Measurements from ENCODE around the gene ADAP1. TPM values are rescaled to one million over a fixed set of nuclear protein-coding genes. Genes with fewer than 3 reads are reported as not detected.
"Not testable (repeated sequence)": the region's sequence is repeated elsewhere in the genome, so short reads cannot be mapped to it uniquely, and the experiment has no call there.

Gene ADAP1
- total RNA-seq: 100 to 1,000 TPM in 3 of 4 donors, 10 to 100 TPM in 1; 84.9 to 360 (median 169) TPM

GRCh38 chr7:954330-955238 lies at the start of gene ADAP1:
TSS of gene ADAP1 (minus strand) at chr7:954680. CDS start at chr7:954477, 203 bp downstream.
- in situ Hi-C loops (cut with MboI; ENCODE audit: low pct_ligation_motif_present in 1 of 4, low pct_unique_long_range_greater_than_20kb in 1 of 4, low sequenced_read_pairs in 3 of 4): no loop called here
- peak; percentile 62 for DNase-seq
- WGBS, 2 donors (ENCODE audit: low coverage in 1 of 2): 20% methylated on average over 21 of the region's 115 CpGs; no CpG with 5 or more reads in 1 of the 2 donors

GRCh38 chr7:1002445-1002844 lies 48.0 kb upstream of the ADAP1 start:
- intact Hi-C loops (cut with DNase I; ENCODE audit: low total_unique reads); H3K4me1 ChIP-seq; H3K27ac ChIP-seq; H3K36me3 ChIP-seq; H3K9me3 ChIP-seq; DNase-seq; H3K4me3 ChIP-seq; in situ Hi-C loops (cut with MboI; ENCODE audit: low pct_ligation_motif_present in 1 of 4, low pct_unique_long_range_greater_than_20kb in 1 of 4, low sequenced_read_pairs in 3 of 4); H3K27me3 ChIP-seq: not testable (repeated sequence)
- WGBS, 2 donors (ENCODE audit: low coverage in 1 of 2): 100% methylated on average over 1 of the region's 7 CpGs; no CpG with 5 or more reads in 1 of the 2 donors

More at GRCh38 chr7:954330-955238, at the start of gene ADAP1:
- Histone ChIP-seq H3K9me3 (no peaks in the 10 kb centered on the region), H3K4me1 (peaks cover 6 to 27% (median 23%) of the 10 kb centered on the region in 4 donors), H3K36me3 (no peaks in the 10 kb centered on the region), H3K27ac (peak within 1 kb of the TSS; percentile 84 to 91 (median 91)), H3K4me3 (peak within 1 kb of the TSS; percentile 32 to 76 (median 64)), H3K27me3 (peaks cover 3% of the 10 kb centered on the region)
- peak in 2 of 5 experiments; percentile 12 to 24 for TF ChIP-seq CTCF (IDR thresholded peaks at IDR 0.05)
- peak in 1 of 3 donors; percentile 37 for TF ChIP-seq POLR2AphosphoS5 (IDR thresholded peaks at IDR 0.05)
- no peak for TF ChIP-seq EP300 (IDR thresholded peaks at IDR 0.05; ENCODE audit: low read depth)
- intact Hi-C loops (cut with DNase I; ENCODE audit: low total_unique reads): no loop called here

- 77% methylated on average over 3 of the region's 4 CpGs; no CpG with 5 or more reads in 1 of the 2 donors for WGBS, 2 donors (ENCODE audit: low coverage in 1 of 2)
- peaks cover 0 to 12% (median 2%) of the 10 kb centered on the region in 4 donors for H3K4me1 ChIP-seq
- H3K4me3 ChIP-seq; H3K36me3 ChIP-seq; H3K9me3 ChIP-seq; intact Hi-C loops (cut with DNase I; ENCODE audit: low total_unique reads); H3K27me3 ChIP-seq; in situ Hi-C loops (cut with MboI; ENCODE audit: low pct_ligation_motif_present in 1 of 4, low pct_unique_long_range_greater_than_20kb in 1 of 4, low sequenced_read_pairs in 3 of 4); DNase-seq; H3K27ac ChIP-seq: not testable (repeated sequence)
Observed at GRCh38 chr7:1002026-1002425, 47.5 kb upstream of the ADAP1 start.

GRCh38 chr7:1001069-1001770 lies 46.7 kb upstream of the ADAP1 start:
- intact Hi-C loops (cut with DNase I; ENCODE audit: low total_unique reads); in situ Hi-C loops (cut with MboI; ENCODE audit: low pct_ligation_motif_present in 1 of 4, low pct_unique_long_range_greater_than_20kb in 1 of 4, low sequenced_read_pairs in 3 of 4); H3K27ac ChIP-seq; H3K4me3 ChIP-seq; H3K36me3 ChIP-seq; H3K27me3 ChIP-seq; H3K9me3 ChIP-seq; DNase-seq: not testable (repeated sequence)
- WGBS, 2 donors (ENCODE audit: low coverage in 1 of 2): 79% methylated on average over 12 of the region's 14 CpGs; no CpG with 5 or more reads in 1 of the 2 donors
- peaks cover 0 to 13% (median 2%) of the 10 kb centered on the region in 4 donors for H3K4me1 ChIP-seq

- no peaks in the 10 kb centered on the region for H3K27me3 ChIP-seq
- DNase-seq: no peak
- 88% methylated on average over 45 of the region's 52 CpGs; no CpG with 5 or more reads in 1 of the 2 donors for WGBS, 2 donors (ENCODE audit: low coverage in 1 of 2)
- intact Hi-C loops (cut with DNase I; ENCODE audit: low total_unique reads): loop anchor here (10.0 kb wide), 1 partner anchor 165 kb away; the partner anchor contains the start of gene ZFAND2A
- H3K36me3 ChIP-seq: no peaks in the 10 kb centered on the region
- H3K4me3 ChIP-seq: no peak overlapping the region
- TF ChIP-seq CTCF (IDR thresholded peaks at IDR 0.05) (no peak), POLR2AphosphoS5 (IDR thresholded peaks at IDR 0.05) (no peak), POLR2A (IDR thresholded peaks at IDR 0.05) (no peak), EP300 (IDR thresholded peaks at IDR 0.05; ENCODE audit: low read depth) (no peak)
- peaks cover 0 to 13% (median 2%) of the 10 kb centered on the region in 4 donors for H3K4me1 ChIP-seq
- in situ Hi-C loops (cut with MboI; ENCODE audit: low pct_ligation_motif_present in 1 of 4, low pct_unique_long_range_greater_than_20kb in 1 of 4, low sequenced_read_pairs in 3 of 4): loop anchor here (10.0 to 25.0 kb wide), 4 partner anchors 65 to 165 kb away; partner anchors contain the start of gene ZFAND2A (in 3 of the 4)
- H3K9me3 ChIP-seq: no peaks in the 10 kb centered on the region
- no peak overlapping the region for H3K27ac ChIP-seq
Observed at GRCh38 chr7:999941-1000935, 45.8 kb upstream of the ADAP1 start.

All from transverse colon (tissue), 4 donors.